Kidney epithelial cell (primary cell): ENCODE data around the gene PTPN13. TPM values are rescaled to one million over a fixed set of nuclear protein-coding genes. Genes with fewer than 3 reads are reported as not detected.
"Not testable (repeated sequence)": the region's sequence is repeated elsewhere in the genome, so short reads cannot be mapped to it uniquely, and the experiment has no call there.

ENCODE experiments used
- DNase-seq: peaks from one replicate; pipeline ENCODE4 v3.0.0-alpha.2; 2010; ENCODE audit warnings: low read depth
- H3K27me3 ChIP-seq: 2 replicates; pipeline ENCODE4 v1.6.0; 2011; ENCODE audit warnings: low read length; ENCODE audit not compliant: control insufficient read depth, insufficient read depth
- H3K36me3 ChIP-seq: 2 replicates; pipeline ENCODE4 v1.5.1; 2011; ENCODE audit warnings: low read length; ENCODE audit not compliant: control insufficient read depth, insufficient read depth
- H3K4me3 ChIP-seq: 2 replicates; pipeline ENCODE4 v1.5.1; 2011; ENCODE audit warnings: low read depth, mild to moderate bottlenecking, control low read depth, low read length
- total RNA-seq: library from RNA; depleted of rRNA; stranded (reverse); fragments of >200 nt; gene quantifications from 2 replicates; pipeline ENCODE4 v1.2.3, GENCODE V29; 2015
- TF ChIP-seq, protein P1 (sequence below): IDR thresholded peaks from 2 replicates; pipeline ENCODE4 v1.5.1; 2011; ENCODE audit warnings: mild to moderate bottlenecking, moderate library complexity, low read length, control low read depth, inconsistent platforms; ENCODE audit not compliant: insufficient read depth, poor library complexity, severe bottlenecking

The PTPN13 gene
- total RNA-seq, 1 donor from 2014 or later: 20.1 TPM

- DNase-seq: no peak
- H3K4me3 ChIP-seq: no peak overlapping the region
- no peaks in the 10 kb centered on the region for H3K36me3 ChIP-seq
- H3K27me3 ChIP-seq: no peaks in the 10 kb centered on the region
- TF ChIP-seq, protein P1, sequence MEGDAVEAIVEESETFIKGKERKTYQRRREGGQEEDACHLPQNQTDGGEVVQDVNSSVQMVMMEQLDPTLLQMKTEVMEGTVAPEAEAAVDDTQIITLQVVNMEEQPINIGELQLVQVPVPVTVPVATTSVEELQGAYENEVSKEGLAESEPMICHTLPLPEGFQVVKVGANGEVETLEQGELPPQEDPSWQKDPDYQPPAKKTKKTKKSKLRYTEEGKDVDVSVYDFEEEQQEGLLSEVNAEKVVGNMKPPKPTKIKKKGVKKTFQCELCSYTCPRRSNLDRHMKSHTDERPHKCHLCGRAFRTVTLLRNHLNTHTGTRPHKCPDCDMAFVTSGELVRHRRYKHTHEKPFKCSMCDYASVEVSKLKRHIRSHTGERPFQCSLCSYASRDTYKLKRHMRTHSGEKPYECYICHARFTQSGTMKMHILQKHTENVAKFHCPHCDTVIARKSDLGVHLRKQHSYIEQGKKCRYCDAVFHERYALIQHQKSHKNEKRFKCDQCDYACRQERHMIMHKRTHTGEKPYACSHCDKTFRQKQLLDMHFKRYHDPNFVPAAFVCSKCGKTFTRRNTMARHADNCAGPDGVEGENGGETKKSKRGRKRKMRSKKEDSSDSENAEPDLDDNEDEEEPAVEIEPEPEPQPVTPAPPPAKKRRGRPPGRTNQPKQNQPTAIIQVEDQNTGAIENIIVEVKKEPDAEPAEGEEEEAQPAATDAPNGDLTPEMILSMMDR: no peak
Observed at GRCh38 chr4:86640469-86640868, 46.4 kb downstream of the PTPN13 start.

DNA sequence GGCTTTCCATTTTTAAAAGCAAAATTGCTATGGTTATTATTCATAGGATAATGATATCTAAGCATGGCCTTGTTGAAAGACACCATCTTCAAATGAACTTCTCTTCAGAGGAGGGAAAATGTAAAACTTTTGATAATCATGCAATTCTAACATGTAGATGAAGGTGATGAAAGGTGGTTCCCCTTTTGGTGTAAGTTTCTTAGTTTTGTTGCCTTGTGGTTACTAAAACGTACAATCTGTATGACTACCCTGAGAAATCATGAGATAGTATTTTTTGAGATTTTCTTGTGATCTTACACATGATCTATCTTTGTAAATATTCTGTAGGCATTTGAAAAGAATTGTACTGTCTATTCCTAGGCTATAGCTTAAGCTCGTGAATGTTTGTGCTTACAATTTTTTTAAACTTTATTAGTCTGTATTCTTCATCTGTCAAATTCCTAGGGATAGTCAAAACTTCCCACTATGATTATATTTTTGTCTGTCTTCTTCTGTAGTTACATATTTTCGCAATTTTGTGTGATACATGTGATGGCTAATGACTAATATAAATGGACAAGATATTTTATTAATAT, 47.5 kb downstream of the PTPN13 start:
- Histone ChIP-seq H3K4me3 (no peak overlapping the region), H3K36me3 (no peaks in the 10 kb centered on the region), H3K27me3 (no peaks in the 10 kb centered on the region)
- DNase-seq: no peak
- TF ChIP-seq, protein P1: no peak

DNA sequence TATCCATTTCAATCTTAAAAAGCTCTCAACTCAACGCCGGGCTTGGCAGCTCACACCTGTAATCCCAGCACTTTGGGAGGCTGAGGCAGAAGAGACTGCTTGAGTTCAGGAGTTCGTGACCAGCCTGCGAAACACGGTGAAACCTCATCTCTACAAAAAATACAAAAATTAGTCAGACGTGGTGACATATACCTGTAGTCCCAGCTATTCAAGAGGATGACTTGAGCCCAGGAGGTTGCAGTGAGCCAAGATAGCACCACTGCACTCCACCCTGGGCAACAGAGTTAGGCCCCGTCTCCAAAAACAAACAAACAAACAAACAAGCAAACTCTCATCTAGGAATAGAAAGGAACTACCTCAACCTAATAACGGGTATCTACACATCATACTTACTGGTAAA, 50.8 kb downstream of the PTPN13 start:
- no peak for DNase-seq
- TF ChIP-seq, protein P1: no peak
- no peak overlapping the region for H3K4me3 ChIP-seq
- no peaks in the 10 kb centered on the region for H3K36me3 ChIP-seq
- no peaks in the 10 kb centered on the region for H3K27me3 ChIP-seq

DNA sequence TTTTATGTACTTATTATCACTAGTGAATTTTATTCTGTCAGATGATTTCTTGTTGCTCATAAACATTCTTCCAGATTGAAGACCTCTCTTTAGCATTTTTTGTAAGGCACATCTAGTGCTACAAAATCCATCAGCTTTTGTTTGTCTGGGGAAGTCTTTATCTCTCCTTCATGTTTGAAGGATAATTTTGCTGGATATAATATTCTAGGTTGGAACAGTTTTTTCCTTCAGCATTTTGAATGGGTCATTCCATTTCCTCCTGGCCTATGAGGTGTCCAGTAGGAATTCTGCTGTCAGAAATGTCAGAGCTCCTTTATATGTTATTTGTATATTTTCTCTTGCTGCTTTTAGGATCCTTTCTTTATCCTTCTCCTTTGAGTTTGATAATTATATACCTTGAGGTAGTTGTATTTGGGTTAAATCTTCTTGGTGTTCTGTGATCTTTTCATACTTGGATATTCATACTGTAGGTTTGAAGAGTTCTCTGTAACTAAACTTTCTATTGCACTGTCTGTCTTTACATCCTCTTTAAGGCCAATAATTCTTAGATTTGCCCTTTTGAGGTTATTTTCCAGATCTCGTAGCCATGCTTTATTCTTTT, 58.3 kb downstream of the PTPN13 start:
- no peaks in the 10 kb centered on the region for H3K27me3 ChIP-seq
- no peak for DNase-seq
- H3K4me3 ChIP-seq: no peak overlapping the region
- no peaks in the 10 kb centered on the region for H3K36me3 ChIP-seq
- TF ChIP-seq, protein P1: no peak

DNA sequence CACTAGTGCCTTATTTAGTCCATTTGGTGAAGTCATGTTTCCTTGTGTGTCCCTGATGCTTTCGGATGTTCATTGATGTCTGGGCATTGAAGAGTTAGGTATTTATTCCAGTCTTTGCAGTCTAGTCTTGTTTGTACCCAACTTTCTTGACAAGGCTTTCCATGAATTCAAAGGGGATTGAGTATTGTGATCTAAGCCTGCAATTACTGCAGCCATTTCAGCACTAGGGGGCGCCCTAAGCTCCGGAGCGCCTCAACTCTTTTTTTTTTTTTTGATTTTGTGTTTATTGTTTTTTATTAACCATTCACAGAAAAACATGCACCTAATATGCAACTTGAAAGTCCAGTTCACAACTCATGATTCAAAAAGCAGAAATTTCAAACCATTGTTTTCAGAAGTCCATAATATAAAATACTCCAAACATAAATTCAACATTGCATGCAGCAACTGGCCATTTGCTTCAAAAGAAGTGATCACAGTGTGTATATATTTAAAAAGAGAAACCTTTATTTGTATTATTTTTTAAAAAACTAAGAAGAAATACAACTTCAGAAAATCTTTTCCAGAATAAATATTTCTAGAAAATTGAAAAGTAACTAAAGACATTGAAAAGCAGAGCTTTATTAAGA, 59.2 kb downstream of the PTPN13 start:
- Histone ChIP-seq H3K36me3 (no peaks in the 10 kb centered on the region), H3K4me3 (no peak overlapping the region), H3K27me3 (no peaks in the 10 kb centered on the region)
- TF ChIP-seq, protein P1: peak; percentile 32
- DNase-seq: no peak

DNA sequence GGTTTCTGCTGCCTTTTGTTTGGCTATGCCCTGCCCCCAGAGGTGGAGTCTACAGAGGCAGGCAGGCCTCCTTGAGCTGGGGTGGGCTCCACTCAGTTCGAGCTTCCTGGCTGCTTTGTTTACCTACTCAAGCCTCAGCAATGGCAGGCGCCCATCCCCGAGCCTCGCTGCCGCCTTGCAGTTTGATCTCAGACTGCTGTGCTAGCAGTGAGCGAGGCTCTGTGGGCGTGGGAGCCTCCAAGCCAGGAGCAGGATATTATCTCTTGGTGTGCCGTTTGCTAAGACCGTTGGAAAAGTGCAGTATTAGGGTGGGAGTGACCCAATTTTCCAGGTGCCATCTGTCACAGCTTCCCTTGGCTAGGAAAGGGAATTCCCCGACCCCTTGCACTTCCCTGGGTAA, 62.7 kb downstream of the PTPN13 start:
- not testable (repeated sequence) for H3K4me3 ChIP-seq, DNase-seq, H3K27me3 ChIP-seq, H3K36me3 ChIP-seq
